Vagina (tissue), 2 donors: ENCODE measurements around the gene PTGR2. TPM values are rescaled to one million over a fixed set of nuclear protein-coding genes. Genes with fewer than 3 reads are reported as not detected.

Experiments used
- DNase-seq, 2 donors: peaks; one replicate each; pipeline ENCODE4 v3.0.0-alpha.2; 2017; ENCODE audit errors: extremely low spot score in 2 of 2
- H3K27ac ChIP-seq: fragments of 200-600 bp; sonication (generic); one replicate; pipeline ENCODE4 v1.5.1; 2019
- H3K27me3 ChIP-seq: fragments of 200-600 bp; sonication (generic); one replicate; pipeline ENCODE4 v1.5.1; 2019
- H3K36me3 ChIP-seq, 2 donors: fragments of 200-600 bp; sonication (generic); one replicate each; pipeline ENCODE4 v1.5.1; 2017 to 2019
- H3K4me1 ChIP-seq: fragments of 200-600 bp; sonication (generic); one replicate; pipeline ENCODE4 v1.5.1; 2019
- H3K4me3 ChIP-seq, 2 donors: fragments of 200-600 bp; sonication (generic); 1 replicate in 1 of 2; 2 replicates in 1 of 2; pipeline ENCODE4 v1.5.1; 2016 to 2019
- H3K9me3 ChIP-seq: fragments of 200-600 bp; sonication (generic); one replicate; pipeline ENCODE4 v1.5.1; 2019
- CTCF ChIP-seq, 3 experiments: fragments of 450-650 bp in 2 of 3; fragments of 200-600 bp in 1 of 3; sonication (generic) in 1 of 3; IDR thresholded peaks; one replicate each; pipeline ENCODE4 v1.5.1; 2017 to 2019; ENCODE audit warnings: antibody characterized with exemption in 3 of 3, mild to moderate bottlenecking in 2 of 3, moderate library complexity in 2 of 3
- POLR2A ChIP-seq, 2 donors: fragments of 450-650 bp; IDR thresholded peaks; one replicate each; pipeline ENCODE4 v1.6.1; 2017; ENCODE audit warnings: antibody characterized with exemption in 2 of 2, mild to moderate bottlenecking in 2 of 2, moderate library complexity in 2 of 2
- POLR2AphosphoS5 ChIP-seq, 2 donors: sonication (generic); formaldehyde crosslinking; IDR thresholded peaks; one replicate each; pipeline ENCODE4 v1.9.0; 2017; ENCODE audit warnings: antibody characterized with exemption in 2 of 2, mild to moderate bottlenecking in 2 of 2, low read depth in 1 of 2; ENCODE audit not compliant: insufficient read depth in 1 of 2
- intact Hi-C: fragments of 100-400 bp; cut with DNase I; formaldehyde crosslinking; loops from one replicate; pipeline ENCODE4 v1.15.1; 2023
- total RNA-seq: library from RNA; depleted of rRNA; stranded (reverse); fragments of >200 nt; gene quantifications from one replicate; pipeline ENCODE4 v1.2.3, GENCODE V29; 2016

The PTGR2 gene
- total RNA-seq, 1 donor from 2014 or later, result 5.6 TPM

- DNase-seq, result no peak
- H3K27ac ChIP-seq, result no peak overlapping the region
- TF ChIP-seq CTCF (IDR thresholded peaks at IDR 0.05), result no peak
- no peak for TF ChIP-seq POLR2A (IDR thresholded peaks at IDR 0.05)
- TF ChIP-seq POLR2AphosphoS5 (IDR thresholded peaks at IDR 0.05; ENCODE audit: insufficient read depth in 1 of 2, low read depth in 1 of 2), result no peak
- no peaks in the 10 kb centered on the region for H3K36me3 ChIP-seq
- no peak overlapping the region for H3K4me3 ChIP-seq
- intact Hi-C loops, result no loop called here
- no peaks in the 10 kb centered on the region for H3K4me1 ChIP-seq
- no peaks in the 10 kb centered on the region for H3K27me3 ChIP-seq
- no peaks in the 10 kb centered on the region for H3K9me3 ChIP-seq
Measured at GRCh38 chr14:73870525-73871235, 19.0 kb downstream of the PTGR2 start.

- no peaks in the 10 kb centered on the region for H3K36me3 ChIP-seq
- H3K4me3 ChIP-seq, result no peak overlapping the region
- no peaks in the 10 kb centered on the region for H3K27me3 ChIP-seq
- intact Hi-C loops, result no loop called here
- no peak overlapping the region for H3K27ac ChIP-seq
- H3K4me1 ChIP-seq, result no peaks in the 10 kb centered on the region
- TF ChIP-seq POLR2AphosphoS5 (IDR thresholded peaks at IDR 0.05; ENCODE audit: insufficient read depth in 1 of 2, low read depth in 1 of 2) (no peak), POLR2A (IDR thresholded peaks at IDR 0.05) (no peak), CTCF (IDR thresholded peaks at IDR 0.05) (no peak)
- H3K9me3 ChIP-seq, result no peaks in the 10 kb centered on the region
- DNase-seq, result no peak
Measured at GRCh38 chr14:73873660-73874059, 22.0 kb downstream of the PTGR2 start.

- Histone ChIP-seq H3K9me3 (no peaks in the 10 kb centered on the region), H3K36me3 (no peaks in the 10 kb centered on the region), H3K27me3 (no peaks in the 10 kb centered on the region), H3K4me1 (no peaks in the 10 kb centered on the region), H3K4me3 (no peak overlapping the region), H3K27ac (no peak overlapping the region)
- intact Hi-C loops, result no loop called here
- no peak for TF ChIP-seq POLR2A (IDR thresholded peaks at IDR 0.05)
- no peak for DNase-seq
Measured at GRCh38 chr14:73877790-73878189, 26.2 kb downstream of the PTGR2 start.

- TF ChIP-seq POLR2AphosphoS5 (IDR thresholded peaks at IDR 0.05; ENCODE audit: insufficient read depth in 1 of 2, low read depth in 1 of 2) (no peak), CTCF (IDR thresholded peaks at IDR 0.05) (no peak), POLR2A (IDR thresholded peaks at IDR 0.05) (no peak)
- no peaks in the 10 kb centered on the region for H3K36me3 ChIP-seq
- intact Hi-C loops, result no loop called here
- H3K27me3 ChIP-seq, result no peaks in the 10 kb centered on the region
- H3K9me3 ChIP-seq, result no peaks in the 10 kb centered on the region
- no peak for DNase-seq
- H3K4me1 ChIP-seq, result no peaks in the 10 kb centered on the region
- no peak overlapping the region for H3K27ac ChIP-seq
- H3K4me3 ChIP-seq, result no peak overlapping the region
Measured at GRCh38 chr14:73878436-73878835, 26.8 kb downstream of the PTGR2 start.

GRCh38 chr14:73879027-73879426, 27.4 kb downstream of the PTGR2 start:
- TF ChIP-seq POLR2AphosphoS5 (IDR thresholded peaks at IDR 0.05; ENCODE audit: insufficient read depth in 1 of 2, low read depth in 1 of 2) (no peak), CTCF (IDR thresholded peaks at IDR 0.05) (no peak), POLR2A (IDR thresholded peaks at IDR 0.05) (no peak)
- DNase-seq, result no peak
- Histone ChIP-seq H3K36me3 (no peaks in the 10 kb centered on the region), H3K4me3 (no peak overlapping the region), H3K27ac (no peak overlapping the region), H3K27me3 (no peaks in the 10 kb centered on the region), H3K9me3 (no peaks in the 10 kb centered on the region), H3K4me1 (no peaks in the 10 kb centered on the region)
- intact Hi-C loops, result no loop called here
